GM12892 (cell line): ENCODE measurements around the gene BBLN.

Source experiments
- DNase-seq: peaks from one replicate; pipeline ENCODE4 v3.0.0; 2011; ENCODE audit not compliant: insufficient read length
- FAIRE-seq: peaks from 2 replicates; lab custom pipeline; 2011; peaks lifted over from hg19 to GRCh38; lab: Jason Lieb, UNC
- POLR2A ChIP-seq: IDR thresholded peaks from 2 replicates; pipeline ENCODE4 v1.6.1; 2011; ENCODE audit warnings: low read depth, low read length, control low read depth
- POLR2AphosphoS5 ChIP-seq: IDR thresholded peaks from 2 replicates; pipeline ENCODE4 v1.6.1; 2011; ENCODE audit warnings: low read depth, low read length, control low read depth
- TAF1 ChIP-seq: IDR thresholded peaks from 2 replicates; pipeline ENCODE4 v1.6.1; 2011; ENCODE audit warnings: low read depth, mild to moderate bottlenecking, control low read depth, low read length, borderline replicate concordance

Gene BBLN

DNA sequence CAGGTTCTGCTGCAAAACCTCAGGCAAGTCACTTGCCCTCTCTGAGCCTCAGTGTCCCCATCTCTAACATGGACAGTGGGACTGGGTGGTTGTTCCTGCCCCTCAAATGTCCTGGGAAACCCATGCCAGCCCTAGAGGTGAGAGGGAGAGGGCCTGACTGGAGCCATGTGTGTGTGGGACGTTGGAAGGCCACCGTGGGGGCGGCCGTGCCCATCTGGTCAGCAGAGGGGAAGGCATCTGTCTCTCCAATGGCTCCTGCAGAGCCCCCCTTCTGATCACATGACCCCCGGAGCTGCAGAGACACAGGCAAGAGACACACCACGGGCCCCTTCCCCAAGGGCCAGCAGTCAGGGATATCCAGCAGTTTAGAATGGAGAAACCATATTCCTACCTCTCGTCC lies 44.8 kb downstream of the BBLN start:
- TF ChIP-seq POLR2A = no peak
- no peak for TF ChIP-seq POLR2AphosphoS5
- TF ChIP-seq TAF1 = no peak
- no peak for FAIRE-seq
- DNase-seq = no peak

DNA sequence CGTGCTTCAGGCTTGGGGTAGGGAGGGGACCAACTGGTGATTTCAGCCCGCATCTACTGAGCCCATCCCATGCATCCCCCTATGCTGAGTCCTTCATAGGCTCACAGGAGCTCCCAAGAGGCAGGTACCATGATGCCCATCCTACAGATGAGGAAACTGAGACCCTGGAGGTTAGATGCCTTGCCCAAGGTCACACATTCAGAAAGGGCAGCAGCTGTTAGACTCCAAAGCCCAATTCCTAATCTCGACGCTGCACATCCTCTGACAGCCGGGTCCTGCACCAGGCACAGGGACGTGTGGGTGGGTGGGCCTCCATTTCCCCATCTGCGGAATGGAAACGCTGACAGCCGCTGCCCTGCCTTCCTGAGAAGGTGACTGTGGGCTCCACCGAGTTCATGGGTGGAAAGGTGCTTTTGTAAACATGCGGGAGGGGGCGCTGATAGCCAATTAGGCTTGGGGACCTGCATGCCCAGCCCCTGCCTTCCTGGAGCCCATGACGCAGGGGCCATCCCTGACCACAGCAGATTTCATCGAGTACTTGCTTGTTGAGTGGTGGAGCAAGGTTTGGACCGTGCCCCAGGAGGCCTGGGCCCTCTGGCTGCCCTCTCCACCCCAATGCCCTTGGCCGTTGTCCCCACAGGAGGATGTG lies 45.4 kb downstream of the BBLN start:
- FAIRE-seq = no peak
- no peak for TF ChIP-seq POLR2A
- no peak for TF ChIP-seq POLR2AphosphoS5
- DNase-seq = no peak

DNA sequence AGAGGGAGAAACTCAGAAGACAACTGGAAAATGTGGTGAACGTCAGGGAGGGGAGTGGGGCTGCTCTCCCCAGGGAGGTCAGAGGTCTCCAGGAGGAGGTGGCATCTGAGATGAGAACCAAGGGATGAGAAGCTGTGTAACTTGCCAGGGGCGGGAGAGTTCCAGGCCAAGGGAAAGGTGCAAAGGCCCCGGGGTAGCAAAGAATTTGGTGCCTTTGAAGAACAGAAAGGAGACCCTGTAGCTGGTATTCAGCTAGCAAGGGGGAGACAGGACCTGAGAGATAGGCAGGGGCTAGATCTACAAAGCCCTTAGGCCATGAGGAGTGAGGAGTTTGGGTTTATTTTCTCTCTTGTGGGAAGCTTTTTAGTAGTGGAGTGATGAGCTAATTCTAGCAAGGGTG lies 46.4 kb downstream of the BBLN start:
- DNase-seq (no peak), FAIRE-seq (no peak)
- TF ChIP-seq TAF1 (no peak), POLR2A (no peak), POLR2AphosphoS5 (no peak)

DNA sequence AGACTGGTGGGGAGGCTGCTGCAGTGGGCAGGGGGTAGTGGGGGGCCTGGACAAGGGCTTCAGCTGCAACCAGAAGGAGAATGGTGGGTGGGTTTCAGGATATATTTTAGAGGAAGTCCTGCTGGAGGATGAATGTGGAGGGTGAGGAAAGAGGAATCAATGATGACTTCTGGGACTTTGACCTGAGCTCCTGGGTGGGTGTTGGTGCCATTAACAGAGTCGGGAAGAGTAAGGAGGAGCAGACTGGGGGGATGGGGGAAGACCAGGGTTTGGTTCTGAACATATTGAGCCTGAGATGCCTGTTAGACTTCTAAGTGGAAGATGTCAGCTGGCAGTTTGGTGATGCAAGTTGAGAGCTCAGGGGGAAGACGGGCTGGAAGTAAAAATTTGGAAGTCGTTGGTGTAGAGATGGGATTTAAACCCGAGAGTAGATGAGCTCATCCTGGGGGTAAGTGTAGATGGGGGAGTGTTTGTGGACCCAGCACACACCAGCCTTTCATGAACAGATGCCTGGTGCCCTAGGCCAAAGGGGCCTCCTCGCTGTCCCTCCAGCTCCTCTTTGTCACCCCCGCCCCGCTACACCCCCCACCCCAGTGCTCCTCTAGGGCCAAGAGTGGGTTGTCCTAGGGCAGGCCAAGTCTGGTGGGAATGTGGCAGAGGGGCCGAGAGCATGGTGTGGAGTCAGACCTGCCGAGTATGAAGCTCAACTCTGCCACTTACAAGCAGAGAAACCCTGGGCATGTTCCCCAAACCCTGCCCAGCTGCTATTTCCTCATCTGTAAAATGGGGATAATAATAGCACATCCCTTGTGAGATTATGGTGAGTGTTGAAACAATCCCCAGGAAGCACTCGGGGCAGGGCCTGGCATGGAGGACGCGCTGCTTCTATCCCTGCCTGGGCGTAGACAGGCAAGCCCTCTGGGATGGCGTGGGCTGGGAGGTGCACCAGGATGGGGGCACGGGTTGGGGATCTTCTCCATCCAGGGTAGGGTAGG lies 47.1 kb downstream of the BBLN start:
- no peak for DNase-seq
- no peak for FAIRE-seq
- no peak for TF ChIP-seq TAF1
- TF ChIP-seq POLR2A = no peak
- TF ChIP-seq POLR2AphosphoS5 = no peak

DNA sequence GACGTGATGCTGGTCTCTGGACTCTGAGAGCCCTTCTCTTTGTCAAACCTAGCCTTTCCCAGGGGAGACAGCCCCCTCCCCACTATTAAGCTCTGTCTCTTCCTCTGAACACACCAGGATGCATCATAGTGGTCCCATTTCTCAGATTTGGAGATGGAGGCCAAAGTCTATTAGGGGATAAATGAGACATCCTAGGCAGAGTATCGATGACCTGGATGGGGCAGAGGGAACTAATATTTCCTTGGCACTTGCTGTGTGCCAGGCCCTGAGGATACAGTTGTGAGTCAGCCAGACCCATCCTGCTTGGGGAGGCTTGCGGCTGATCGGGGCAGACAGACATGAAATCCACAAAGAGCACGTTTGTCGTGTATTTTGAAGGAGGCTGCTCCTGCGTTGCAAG lies 48.3 kb downstream of the BBLN start:
- no peak for DNase-seq
- TF ChIP-seq POLR2A = no peak
- no peak for TF ChIP-seq TAF1
- TF ChIP-seq POLR2AphosphoS5 = no peak
- no peak for FAIRE-seq

DNA sequence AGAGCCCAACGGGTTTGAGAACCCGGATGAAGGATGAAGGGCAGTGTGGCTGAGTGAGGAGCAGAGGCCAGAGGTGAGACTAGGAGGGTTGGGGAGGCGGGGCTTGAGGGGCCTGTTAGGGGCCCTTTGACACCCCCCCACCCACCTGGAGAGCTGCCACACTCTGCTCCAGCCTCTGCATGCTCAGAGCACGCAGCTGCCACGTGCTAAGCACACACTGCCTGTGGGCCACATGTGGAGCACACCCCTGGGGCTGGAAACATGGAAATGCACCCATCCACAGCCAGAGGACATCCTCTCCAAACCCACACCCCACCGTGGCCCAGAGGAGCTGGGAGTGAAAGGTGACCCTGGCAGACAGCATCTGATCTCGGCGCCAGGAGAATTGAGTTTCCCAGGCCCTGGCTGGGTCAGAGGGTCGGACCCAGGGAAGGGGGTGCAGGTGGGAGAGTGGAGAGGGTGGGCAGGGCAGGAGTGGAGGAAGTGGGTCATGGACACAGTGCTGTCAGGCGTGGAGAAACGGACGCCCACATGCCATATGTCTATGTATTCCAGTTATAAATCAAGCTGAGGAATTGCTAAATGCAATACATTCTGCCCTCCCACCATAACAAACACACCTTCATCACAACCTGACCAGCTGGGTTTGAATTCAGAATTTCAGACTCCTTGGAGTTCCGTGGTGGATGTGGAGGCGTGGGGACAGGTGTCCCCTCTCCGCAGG lies 49.0 kb downstream of the BBLN start:
- DNase-seq (no peak), FAIRE-seq (no peak)
- TF ChIP-seq POLR2AphosphoS5 = no peak

DNA sequence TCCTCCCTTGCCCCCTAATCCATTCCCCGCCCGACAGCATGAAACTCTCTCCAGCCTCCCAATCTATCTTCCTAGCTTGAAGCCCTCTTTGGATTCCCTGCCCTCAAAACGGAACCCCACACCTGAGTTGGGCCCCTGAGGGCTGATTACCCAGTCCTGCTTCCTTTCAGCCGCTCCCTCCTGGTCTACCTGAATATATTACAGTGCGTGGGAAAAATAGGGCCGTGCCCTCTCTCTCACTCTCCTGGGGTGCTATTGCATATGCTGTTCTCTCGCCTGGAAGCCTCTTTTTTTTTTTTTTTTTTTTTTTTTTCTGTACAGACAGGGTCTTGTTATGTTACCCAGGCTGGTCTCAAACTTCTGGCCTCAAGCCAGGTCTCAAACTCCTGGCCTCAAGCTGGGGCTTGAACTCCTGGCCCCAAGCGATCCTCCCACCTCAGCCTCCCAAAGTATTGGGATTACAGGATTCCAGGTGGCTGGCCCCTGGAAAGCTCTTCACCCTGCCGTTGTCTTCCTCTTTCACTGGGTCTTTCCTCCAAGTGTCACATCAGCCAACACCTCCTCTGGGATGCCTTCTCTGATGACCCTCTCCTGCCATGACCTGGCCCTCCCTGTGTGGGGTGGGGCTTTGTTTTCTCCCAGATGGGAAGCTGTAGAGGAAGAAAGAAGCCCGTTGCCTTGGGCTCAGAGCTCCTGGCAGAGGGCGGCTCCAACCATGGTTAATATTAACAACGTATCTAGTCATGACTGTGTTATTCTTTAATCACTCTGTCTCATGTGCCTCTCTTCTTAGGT lies 51.3 kb downstream of the BBLN start:
- no peak for FAIRE-seq
- DNase-seq = no peak
- TF ChIP-seq POLR2A = no peak
- no peak for TF ChIP-seq TAF1
- no peak for TF ChIP-seq POLR2AphosphoS5

DNA sequence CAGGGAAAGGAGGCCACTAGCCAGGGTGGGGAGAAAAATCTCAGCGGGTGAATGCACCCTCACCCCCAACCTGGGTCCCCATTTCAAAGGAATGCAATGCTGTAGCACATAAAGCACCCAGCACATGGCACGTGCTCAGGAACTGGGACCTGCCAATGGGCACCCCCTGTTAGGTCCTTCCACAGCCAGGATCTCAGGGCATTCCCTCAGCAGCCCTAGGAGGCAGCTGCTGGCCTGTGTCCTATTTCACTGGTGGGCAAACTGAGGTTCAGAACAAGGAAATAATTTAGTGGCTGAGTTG lies 51.9 kb downstream of the BBLN start:
- no peak for DNase-seq
- no peak for FAIRE-seq
- TF ChIP-seq POLR2A = no peak
- TF ChIP-seq POLR2AphosphoS5 = no peak
- TF ChIP-seq TAF1 = no peak
